ENCODE data around the gene CFHR3. TPM values are rescaled to one million over a fixed set of nuclear protein-coding genes. Genes with fewer than 3 reads are reported as not detected.

Gene CFHR3
- total RNA-seq (1 to 10 TPM in 1 of 2 donors, not detected in 1; 1.0 TPM), polyA plus RNA-seq (ENCODE audit: insufficient read depth, low read depth, low replicate concordance) (not detected)
- long read RNA-seq, donor 1, result 0 reads
- long read RNA-seq, donor 2, result 0 reads

DNA sequence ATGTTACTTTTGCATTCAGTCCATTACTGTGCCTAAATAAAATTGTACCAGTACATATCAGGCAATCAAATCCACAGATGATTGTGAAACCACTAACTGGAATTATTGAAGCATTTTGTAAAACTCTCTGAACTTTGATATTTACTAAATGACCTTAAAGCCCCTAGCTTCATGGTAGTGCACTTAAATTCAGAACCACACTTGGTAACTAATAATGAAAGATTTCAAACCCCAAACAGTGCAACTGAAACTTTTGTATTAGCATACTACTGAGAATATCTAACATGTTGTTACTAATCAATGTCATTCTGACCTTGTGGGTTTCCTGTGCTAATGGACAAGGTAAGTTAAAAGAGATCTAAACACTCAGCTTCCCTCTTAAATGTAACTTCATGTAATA lies at the start of gene CFHR3:
CFHR3 (plus strand) TSS at position 238 of the 400 bp plus-strand sequence; CDS start at position 285, 47 bp downstream.
- TF ChIP-seq, protein P1, sequence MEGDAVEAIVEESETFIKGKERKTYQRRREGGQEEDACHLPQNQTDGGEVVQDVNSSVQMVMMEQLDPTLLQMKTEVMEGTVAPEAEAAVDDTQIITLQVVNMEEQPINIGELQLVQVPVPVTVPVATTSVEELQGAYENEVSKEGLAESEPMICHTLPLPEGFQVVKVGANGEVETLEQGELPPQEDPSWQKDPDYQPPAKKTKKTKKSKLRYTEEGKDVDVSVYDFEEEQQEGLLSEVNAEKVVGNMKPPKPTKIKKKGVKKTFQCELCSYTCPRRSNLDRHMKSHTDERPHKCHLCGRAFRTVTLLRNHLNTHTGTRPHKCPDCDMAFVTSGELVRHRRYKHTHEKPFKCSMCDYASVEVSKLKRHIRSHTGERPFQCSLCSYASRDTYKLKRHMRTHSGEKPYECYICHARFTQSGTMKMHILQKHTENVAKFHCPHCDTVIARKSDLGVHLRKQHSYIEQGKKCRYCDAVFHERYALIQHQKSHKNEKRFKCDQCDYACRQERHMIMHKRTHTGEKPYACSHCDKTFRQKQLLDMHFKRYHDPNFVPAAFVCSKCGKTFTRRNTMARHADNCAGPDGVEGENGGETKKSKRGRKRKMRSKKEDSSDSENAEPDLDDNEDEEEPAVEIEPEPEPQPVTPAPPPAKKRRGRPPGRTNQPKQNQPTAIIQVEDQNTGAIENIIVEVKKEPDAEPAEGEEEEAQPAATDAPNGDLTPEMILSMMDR (IDR thresholded peaks at IDR 0.05), result no peak
- TF ChIP-seq POLR2A (IDR thresholded peaks at IDR 0.05), result no peak
- no peak for DNase-seq
- H3K9me3 ChIP-seq, result no peaks in the 10 kb centered on the region
- no peaks in the 10 kb centered on the region for H3K36me3 ChIP-seq (ENCODE audit: low read depth, missing control alignments)
- no peaks in the 10 kb centered on the region for H3K4me1 ChIP-seq
- no peak within 1 kb of the TSS for H3K27ac ChIP-seq
- H3K27me3 ChIP-seq, result no peaks in the 10 kb centered on the region
- no peak within 1 kb of the TSS for H3K4me3 ChIP-seq
- intact Hi-C loops (cut with DNase I; ENCODE audit: low total_unique reads), result no loop called here

DNA sequence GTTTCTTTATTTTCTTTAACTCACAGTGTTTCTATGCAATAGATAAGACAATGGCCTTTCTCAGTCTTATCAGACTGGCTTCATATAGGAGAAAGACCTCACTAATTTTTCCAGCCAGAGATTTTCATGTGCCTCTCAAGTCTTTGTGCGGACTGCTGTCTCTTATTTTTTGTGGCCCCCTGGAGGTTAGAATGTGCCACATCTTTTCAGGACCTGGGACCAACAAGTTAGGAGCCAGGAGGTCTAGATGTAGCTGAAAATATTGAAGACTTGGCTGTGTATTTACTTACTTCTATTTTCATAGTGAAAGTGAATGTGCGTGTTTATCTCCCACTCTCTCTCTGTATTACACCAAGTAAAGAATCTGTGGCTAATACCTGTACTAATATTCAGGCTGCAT lies 42.1 kb upstream of the CFHR3 start:
- DNase-seq, result no peak
- intact Hi-C loops (cut with DNase I; ENCODE audit: low total_unique reads), result no loop called here
- Histone ChIP-seq H3K9me3 (no peaks in the 10 kb centered on the region), H3K4me1 (no peaks in the 10 kb centered on the region), H3K27ac (no peak overlapping the region), H3K36me3 (ENCODE audit: low read depth, missing control alignments) (no peaks in the 10 kb centered on the region), H3K27me3 (no peaks in the 10 kb centered on the region), H3K4me3 (no peak overlapping the region)
- 91 to 96% methylated on average over 2 of the region's 2 CpGs for WGBS, 2 donors
- TF ChIP-seq, protein P1 (IDR thresholded peaks at IDR 0.05), result no peak
- no peak for TF ChIP-seq POLR2A (IDR thresholded peaks at IDR 0.05)

DNA sequence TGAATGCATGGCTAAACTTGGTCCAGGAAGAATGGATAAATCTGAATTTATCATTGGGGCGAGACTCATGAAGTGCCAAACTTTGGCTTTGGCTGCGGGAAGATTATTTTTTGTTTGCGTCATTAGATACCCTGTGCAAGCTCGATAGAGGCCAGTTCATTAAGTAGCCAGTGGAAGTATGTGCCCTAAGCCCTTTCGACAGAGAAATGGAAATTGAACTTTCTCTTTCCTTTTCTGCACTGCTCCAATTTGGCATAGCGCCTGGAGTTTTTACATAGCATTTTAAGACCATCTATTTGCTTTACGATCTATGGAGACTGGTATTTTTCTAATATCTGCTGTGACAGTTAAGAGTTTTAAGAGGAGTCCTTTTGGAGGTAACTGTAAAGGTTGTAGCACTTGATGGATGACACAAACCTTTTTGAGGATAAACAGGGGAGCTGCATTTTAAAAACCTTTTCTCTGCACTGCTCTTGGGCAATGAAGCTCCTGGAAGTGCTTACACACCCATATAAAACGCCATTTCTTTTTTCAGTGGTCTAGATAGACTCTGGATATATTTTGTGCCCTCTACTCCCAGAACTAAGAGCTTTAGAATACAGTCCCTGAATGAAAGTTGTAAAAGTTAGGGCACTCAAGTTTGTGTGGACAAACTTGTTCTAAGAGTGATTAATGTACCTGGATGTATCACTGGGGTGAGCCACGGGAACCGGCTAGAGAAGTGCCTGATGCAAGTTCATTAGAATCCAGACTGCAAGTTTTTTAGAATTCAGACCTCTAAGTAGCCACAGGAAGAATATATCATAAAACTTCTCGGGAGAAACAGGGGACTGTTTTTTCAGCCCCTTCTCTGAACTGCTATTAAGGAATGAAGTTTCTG lies 41.3 kb upstream of the CFHR3 start:
- H3K9me3 ChIP-seq, result no peaks in the 10 kb centered on the region
- 80 to 85% methylated on average over 11 of the region's 11 CpGs for WGBS, 2 donors
- no peak for TF ChIP-seq POLR2A (IDR thresholded peaks at IDR 0.05)
- TF ChIP-seq, protein P1 (IDR thresholded peaks at IDR 0.05), result no peak
- no peaks in the 10 kb centered on the region for H3K27me3 ChIP-seq
- no peaks in the 10 kb centered on the region for H3K4me1 ChIP-seq
- no peaks in the 10 kb centered on the region for H3K36me3 ChIP-seq (ENCODE audit: low read depth, missing control alignments)
- intact Hi-C loops (cut with DNase I; ENCODE audit: low total_unique reads), result no loop called here
- no peak for DNase-seq
- no peak overlapping the region for H3K4me3 ChIP-seq
- H3K27ac ChIP-seq, result no peak overlapping the region

DNA sequence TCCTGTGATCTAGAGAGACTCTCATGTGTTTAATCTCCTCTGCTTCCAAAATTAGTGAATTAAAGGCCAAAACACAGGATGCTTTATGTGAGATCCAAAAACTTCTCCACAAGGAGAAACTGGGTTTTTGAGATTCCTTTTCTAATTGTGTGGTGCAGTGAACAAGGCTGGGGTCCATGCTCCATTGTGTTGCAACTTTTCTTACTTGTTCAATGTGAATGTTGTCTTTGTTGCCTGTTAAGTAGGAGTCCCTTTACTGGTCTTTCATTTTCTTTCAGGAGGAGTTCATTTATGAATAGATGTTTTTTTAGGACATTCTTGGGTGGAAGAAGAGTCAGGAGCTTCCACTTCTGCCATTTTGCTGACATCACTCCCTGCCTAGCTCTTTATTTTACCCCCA lies 40.6 kb upstream of the CFHR3 start:
- no peak for TF ChIP-seq POLR2A (IDR thresholded peaks at IDR 0.05)
- TF ChIP-seq, protein P1 (IDR thresholded peaks at IDR 0.05), result no peak
- no peaks in the 10 kb centered on the region for H3K27me3 ChIP-seq
- H3K4me3 ChIP-seq, result no peak overlapping the region
- H3K27ac ChIP-seq, result no peak overlapping the region
- DNase-seq, result no peak
- no peaks in the 10 kb centered on the region for H3K36me3 ChIP-seq (ENCODE audit: low read depth, missing control alignments)
- H3K4me1 ChIP-seq, result no peaks in the 10 kb centered on the region
- H3K9me3 ChIP-seq, result no peaks in the 10 kb centered on the region
- intact Hi-C loops (cut with DNase I; ENCODE audit: low total_unique reads), result no loop called here

All from testis (tissue), 5 donors.